PC-9 (cell line): ENCODE measurements around the gene MTX2. TPM values are rescaled to one million over a fixed set of nuclear protein-coding genes. Genes with fewer than 3 reads are reported as not detected.
A peak's percentile ranks its signal among the peaks of the same experiment; 100 is the strongest.

Experiments
- Bru-seq: library from RNA; stranded (reverse); fragments of 400-500 nt; gene quantifications from one replicate; lab custom pipeline; 2021; lab: Mats Ljungman, UMichigan
- BruChase-seq, 2 experiments: library from RNA; stranded (reverse); fragments of 400-500 nt; gene quantifications; one replicate each; lab custom pipeline; 2021; lab: Mats Ljungman, UMichigan
- BruUV-seq: library from RNA; stranded (reverse); fragments of 400-500 nt; replicated peaks from 2 replicates; lab custom pipeline; 2021; lab: Mats Ljungman, UMichigan
- CTCF ChIA-PET: fragments of 300-600 bp; sonication (Branson Sonifier 250); formaldehyde crosslinking; loops from one replicate; lab custom pipeline; 2022; ENCODE audit warnings: antibody characterized with exemption; lab: Charles Lee
- POLR2A ChIA-PET: fragments of 300-600 bp; sonication (Branson Sonifier 250); formaldehyde crosslinking; loops from one replicate; lab custom pipeline; 2022; ENCODE audit warnings: antibody characterized with exemption; ENCODE audit not compliant: unreplicated experiment; lab: Charles Lee
- DNase-seq, 2 experiments: peaks; one replicate each; pipeline versions ENCODE4 v3.0.0 to v3.0.0-alpha.2; 2015 to 2022; ENCODE audit warnings: mixed read lengths in 1 of 2
- H2AFZ ChIP-seq: fragments of 200-600 bp; sonication (generic); 2 replicates; pipeline ENCODE4 v1.8.1; 2017; ENCODE audit warnings: antibody characterized with exemption
- H3F3A ChIP-seq: fragments of 200-600 bp; sonication (generic); 2 replicates; pipeline ENCODE4 v1.8.1; 2017; ENCODE audit warnings: antibody characterized with exemption, mild to moderate bottlenecking, low read depth; ENCODE audit not compliant: insufficient read depth
- H3K27ac ChIP-seq: fragments of 200-600 bp; sonication (generic); 2 replicates; pipeline ENCODE4 v1.6.1; 2016; ENCODE audit warnings: mixed run types
- H3K27me3 ChIP-seq: fragments of 200-600 bp; sonication (generic); 2 replicates; pipeline ENCODE4 v1.6.1; 2016; ENCODE audit warnings: low read depth, mixed run types; ENCODE audit not compliant: insufficient read depth
- H3K36me3 ChIP-seq: fragments of 200-600 bp; sonication (generic); 2 replicates; pipeline ENCODE4 v1.6.1; 2016; ENCODE audit warnings: low read depth, mixed run types
- H3K4me1 ChIP-seq: fragments of 200-600 bp; sonication (generic); replicated peaks from 2 replicates; pipeline ENCODE4 v1.6.1; 2016; ENCODE audit warnings: mixed run types; ENCODE audit not compliant: insufficient read depth
- H3K4me2 ChIP-seq: fragments of 200-600 bp; sonication (generic); 2 replicates; pipeline ENCODE4 v1.6.1; 2017; ENCODE audit warnings: mixed run types
- H3K4me3 ChIP-seq: fragments of 200-600 bp; sonication (generic); 2 replicates; pipeline ENCODE4 v1.6.1; 2016; ENCODE audit warnings: mixed run types
- H3K79me2 ChIP-seq: fragments of 200-600 bp; sonication (generic); 2 replicates; pipeline ENCODE4 v1.6.1; 2017; ENCODE audit warnings: low read depth, mixed run types
- H3K9me2 ChIP-seq: fragments of 200-600 bp; sonication (generic); 2 replicates; pipeline ENCODE4 v1.8.1; 2017; ENCODE audit warnings: mild to moderate bottlenecking; ENCODE audit not compliant: insufficient read depth
- H3K9me3 ChIP-seq: fragments of 200-600 bp; sonication (generic); 2 replicates; pipeline ENCODE4 v1.8.1; 2016; ENCODE audit warnings: low read depth; ENCODE audit not compliant: insufficient read depth
- H4K20me1 ChIP-seq: fragments of 200-600 bp; sonication (generic); 2 replicates; pipeline ENCODE4 v1.8.1; 2017; ENCODE audit not compliant: insufficient read depth
- CTCF ChIP-seq: fragments of 200-600 bp; sonication (generic); conservative IDR thresholded peaks from 2 replicates; pipeline ENCODE4 v1.6.1; 2017; ENCODE audit warnings: mixed run types, antibody characterized with exemption, mild to moderate bottlenecking, moderate library complexity
- EZH2 ChIP-seq: fragments of 200-600 bp; sonication (generic); IDR thresholded peaks from 2 replicates; pipeline ENCODE4 v1.8.0; 2017; ENCODE audit warnings: antibody characterized with exemption, low read depth
- intact Hi-C: fragments of 100-400 bp; cut with micrococcal nuclease; formaldehyde crosslinking; loops from one replicate; pipeline ENCODE4 v1.10.0; 2022; ENCODE audit not compliant: unreplicated experiment
- long read RNA-seq: library from polyadenylated mRNA; stranded (forward); transcript quantifications from one replicate; pipeline ENCODE4 v2.0.0, GENCODE V29; 2022
- total RNA-seq: library from RNA; stranded (reverse); gene quantifications from 2 replicates; pipeline ENCODE4 v1.2.3, GENCODE V29; 2021

Gene MTX2
- 48.5 and 53.9 TPM in 2 replicates for total RNA-seq
- Bru-seq, nascent RNA: percentile 92 among the genes with signal in this experiment
- percentile 96 among the genes with signal in this experiment for BruChase-seq, experiment 1, labeled RNA remaining after a 2-hour chase
- percentile 77 among the genes with signal in this experiment for BruChase-seq, experiment 2, labeled RNA remaining after a 6-hour chase
- long read RNA-seq, transcript MTX2-201 (10 exons, 1,364 nt): major isoform, 132 of 156 reads
- long read RNA-seq, transcript MTX2-202 (11 exons, 1,592 nt): minor isoform, 6 of 156 reads
- long read RNA-seq, partial matches to known transcripts: 3 of 156 reads
- long read RNA-seq, other reads (novel, unspliced or antisense): 15 of 156 reads

GRCh38 chr2:176269319-176270099, at the start of gene MTX2:
TSS of gene MTX2 (plus strand) at chr2:176269442. CDS start at chr2:176269630, 188 bp downstream.
- no peaks in the 10 kb centered on the region for H3K9me3 ChIP-seq
- peak within 1 kb of the TSS; percentile 67 for H3K27ac ChIP-seq
- no peaks in the 10 kb centered on the region for H3K9me2 ChIP-seq
- H3K36me3 ChIP-seq: 0 out of 2 replicates have a peak, but pooled peaks cover 12% of the 10 kb centered on the region
- peak within 1 kb of the TSS; percentile 87 for H2AFZ ChIP-seq
- DNase-seq: peak; percentile 70 to 85
- peaks cover 14% of the 10 kb centered on the region; the same call in 1 of the 2 replicates for H4K20me1 ChIP-seq
- TSS peak; percentile 58 for BruUV-seq
- H3K79me2 ChIP-seq: peaks cover 51% of the 10 kb centered on the region
- no peaks in the 10 kb centered on the region for H3F3A ChIP-seq
- no peaks in the 10 kb centered on the region for H3K27me3 ChIP-seq
- intact Hi-C loops: loop anchor here (10.0 kb wide), 1 partner anchor 285 kb away; no protein-coding TSS in a partner anchor
- CTCF ChIA-PET: interaction anchor here (0.5 to 0.7 kb wide), 3 partner anchors 186 to 1807 kb away, joined by 3 read pairs; no protein-coding TSS in a partner anchor
- POLR2A ChIA-PET: interaction anchor here (0.5 to 0.7 kb wide), 3 partner anchors 354 to 997 kb away, joined by 3 to 4 read pairs (median 3); no protein-coding TSS in a partner anchor
- H3K4me2 ChIP-seq: peak within 1 kb of the TSS; percentile 75
- H3K4me3 ChIP-seq: peak within 1 kb of the TSS; percentile 72
- TF ChIP-seq EZH2: no peak
- 0 out of 2 replicates have a peak, but pooled peaks have one; percentile 32 for TF ChIP-seq CTCF
- peaks cover 19% of the 10 kb centered on the region for H3K4me1 ChIP-seq

DNA sequence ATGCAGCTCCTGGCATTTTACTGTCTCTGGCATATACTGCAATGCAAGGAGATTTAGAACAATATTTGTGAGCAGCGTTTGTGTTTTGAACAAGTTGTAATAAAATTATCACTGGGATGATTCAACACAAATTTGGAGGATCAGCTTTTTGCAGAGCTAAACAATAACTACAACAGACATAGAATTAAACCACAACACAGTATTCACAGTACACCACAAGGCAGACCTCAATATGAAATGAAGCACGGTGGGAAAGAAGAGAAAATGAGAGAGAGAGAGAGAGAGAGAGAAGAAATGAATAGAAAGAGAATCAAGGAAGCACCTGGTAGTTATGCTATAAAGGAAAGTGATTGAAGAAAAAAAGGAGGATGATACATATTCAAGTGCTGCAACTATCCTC, 41.4 kb upstream of the MTX2 start:
- ChIA-PET POLR2A (no interaction called here), CTCF (interaction anchor here (0.5 kb wide), 1 partner anchor 65 kb away, joined by 3 read pairs; no protein-coding TSS in a partner anchor)
- no peak overlapping the region for H3K27ac ChIP-seq
- H3K79me2 ChIP-seq: no peaks in the 10 kb centered on the region
- no peak overlapping the region for H2AFZ ChIP-seq
- H3K27me3 ChIP-seq: peaks cover 45% of the 10 kb centered on the region
- H3F3A ChIP-seq: no peaks in the 10 kb centered on the region
- H3K4me1 ChIP-seq: no peaks in the 10 kb centered on the region
- no TSS peak for BruUV-seq
- no peak overlapping the region for H3K4me3 ChIP-seq
- intact Hi-C loops: no loop called here
- H3K36me3 ChIP-seq: no peaks in the 10 kb centered on the region
- no peaks in the 10 kb centered on the region for H4K20me1 ChIP-seq
- no peaks in the 10 kb centered on the region for H3K9me3 ChIP-seq
- TF ChIP-seq CTCF (no peak), EZH2 (no peak)
- no peak overlapping the region for H3K4me2 ChIP-seq
- H3K9me2 ChIP-seq: no peaks in the 10 kb centered on the region
- no peak for DNase-seq

- BruUV-seq: no TSS peak
- H3K27me3 ChIP-seq: peaks cover 14% of the 10 kb centered on the region
- ChIA-PET CTCF (no interaction called here), POLR2A (no interaction called here)
- no peak overlapping the region for H3K4me2 ChIP-seq
- no peaks in the 10 kb centered on the region for H3K36me3 ChIP-seq
- TF ChIP-seq EZH2 (no peak), CTCF (no peak)
- H4K20me1 ChIP-seq: no peaks in the 10 kb centered on the region
- no peak overlapping the region for H3K27ac ChIP-seq
- no peak overlapping the region for H2AFZ ChIP-seq
- DNase-seq: no peak
- H3F3A ChIP-seq: no peaks in the 10 kb centered on the region
- intact Hi-C loops: no loop called here
- H3K9me3 ChIP-seq: no peaks in the 10 kb centered on the region
- no peaks in the 10 kb centered on the region for H3K79me2 ChIP-seq
- no peaks in the 10 kb centered on the region for H3K9me2 ChIP-seq
- no peaks in the 10 kb centered on the region for H3K4me1 ChIP-seq
- no peak overlapping the region for H3K4me3 ChIP-seq
Measured at GRCh38 chr2:176234156-176234555, 35.1 kb upstream of the MTX2 start.
